BJ (cell line): ENCODE data around the gene SCGB3A1. TPM values are rescaled to one million over a fixed set of nuclear protein-coding genes. Genes with fewer than 3 reads are reported as not detected.

Experiments
- CTCF ChIA-PET: fragments of 350-600 bp; formaldehyde crosslinking; extraction: SDS; loops from one replicate; lab custom pipeline; 2021; ENCODE audit warnings: antibody characterized with exemption, inconsistent platforms; lab: Yijun Ruan, JAX
- POLR2A ChIA-PET: fragments of 300-600 bp; sonication (Branson Sonifier 250); formaldehyde crosslinking; extraction: SDS; loops from one replicate; lab custom pipeline; 2021; ENCODE audit warnings: antibody characterized with exemption; lab: Charles Lee
- DNase-seq: peaks from one replicate; pipeline ENCODE4 v3.0.0-alpha.2; 2011; ENCODE audit warnings: low read depth
- H3K27me3 ChIP-seq: 2 replicates; pipeline ENCODE4 v1.6.0; 2011; ENCODE audit warnings: low read length; ENCODE audit not compliant: control insufficient read depth, insufficient read depth
- H3K36me3 ChIP-seq: 2 replicates; pipeline ENCODE4 v1.5.1; 2011; ENCODE audit warnings: low read length; ENCODE audit not compliant: control insufficient read depth, insufficient read depth
- H3K4me3 ChIP-seq: 2 replicates; pipeline ENCODE4 v1.5.1; 2011; ENCODE audit warnings: low read depth, mild to moderate bottlenecking, control low read depth, low read length
- CTCF ChIP-seq: IDR thresholded peaks from 2 replicates; pipeline ENCODE4 v1.5.1; 2011; ENCODE audit warnings: low read depth, mild to moderate bottlenecking, control low read depth, inconsistent platforms, low read length, moderate library complexity; ENCODE audit not compliant: insufficient read depth
- polyA plus RNA-seq: library from polyadenylated mRNA; depleted of rRNA; stranded (reverse); fragments of >200 nt; gene quantifications from 2 replicates; pipeline ENCODE4 v1.2.3, GENCODE V29; 2011

The SCGB3A1 gene
- polyA plus RNA-seq, 1 experiment: not detected

GRCh38 chr5:180621311-180621710 lies 30.0 kb upstream of the SCGB3A1 start:
- Histone ChIP-seq H3K36me3 (no peaks in the 10 kb centered on the region), H3K27me3 (no peaks in the 10 kb centered on the region), H3K4me3 (no peak overlapping the region)
- ChIA-PET POLR2A (no interaction called here), CTCF (no interaction called here)
- no peak for DNase-seq
- no peak for TF ChIP-seq CTCF

- no peaks in the 10 kb centered on the region for H3K36me3 ChIP-seq
- TF ChIP-seq CTCF: no peak
- no peak overlapping the region for H3K4me3 ChIP-seq
- no peaks in the 10 kb centered on the region for H3K27me3 ChIP-seq
- ChIA-PET POLR2A (no interaction called here), CTCF (interaction anchor here (1.3 kb wide), 1 partner anchor 19 kb away, joined by 3 read pairs; no protein-coding TSS in a partner anchor)
- no peak for DNase-seq
Measured at GRCh38 chr5:180620014-180620413, 28.7 kb upstream of the SCGB3A1 start.

- CTCF ChIA-PET: interaction anchor here (0.6 to 1.5 kb wide), 5 partner anchors 11 to 57 kb away, joined by 3 to 9 read pairs (median 4); no protein-coding TSS in a partner anchor
- no peaks in the 10 kb centered on the region for H3K27me3 ChIP-seq
Measured at GRCh38 chr5:180619563-180619915, 28.2 kb upstream of the SCGB3A1 start.

GRCh38 chr5:180618829-180619562 lies 27.7 kb upstream of the SCGB3A1 start:
- H3K4me3 ChIP-seq: peak overlapping the region; percentile 25
- ChIA-PET POLR2A (no interaction called here), CTCF (interaction anchor here (0.6 to 1.5 kb wide), 5 partner anchors 10 to 56 kb away, joined by 3 to 9 read pairs (median 4); no protein-coding TSS in a partner anchor)
- DNase-seq: no peak
- H3K27me3 ChIP-seq: no peaks in the 10 kb centered on the region
- TF ChIP-seq CTCF: peak; percentile 48
- H3K36me3 ChIP-seq: no peaks in the 10 kb centered on the region

More at GRCh38 chr5:180619563-180619915, 28.2 kb upstream of the SCGB3A1 start:
- no peak for DNase-seq
- H3K4me3 ChIP-seq: no peak overlapping the region
- POLR2A ChIA-PET: no interaction called here
- H3K36me3 ChIP-seq: no peaks in the 10 kb centered on the region
- TF ChIP-seq CTCF: no peak

- no peak for TF ChIP-seq CTCF
- ChIA-PET CTCF (interaction anchor here (1.1 to 1.5 kb wide), 3 partner anchors 10 to 20 kb away, joined by 3 to 9 read pairs (median 7); no protein-coding TSS in a partner anchor), POLR2A (no interaction called here)
Measured at GRCh38 chr5:180618487-180618828, 27.2 kb upstream of the SCGB3A1 start.

More at GRCh38 chr5:180618487-180618828, 27.2 kb upstream of the SCGB3A1 start:
- no peak for DNase-seq
- no peaks in the 10 kb centered on the region for H3K27me3 ChIP-seq
- H3K4me3 ChIP-seq: peak overlapping the region; percentile 21
- no peaks in the 10 kb centered on the region for H3K36me3 ChIP-seq
